ENCODE measurements around the gene CCNI. TPM values are rescaled to one million over a fixed set of nuclear protein-coding genes. Genes with fewer than 3 reads are reported as not detected.
"Not testable (repeated sequence)": the region's sequence is repeated elsewhere in the genome, so short reads cannot be mapped to it uniquely, and the experiment has no call there.

CCNI gene
- total and polyA plus RNA-seq, 3 experiments from 2014 or later: 191 to 325 (median 206) TPM

DNA sequence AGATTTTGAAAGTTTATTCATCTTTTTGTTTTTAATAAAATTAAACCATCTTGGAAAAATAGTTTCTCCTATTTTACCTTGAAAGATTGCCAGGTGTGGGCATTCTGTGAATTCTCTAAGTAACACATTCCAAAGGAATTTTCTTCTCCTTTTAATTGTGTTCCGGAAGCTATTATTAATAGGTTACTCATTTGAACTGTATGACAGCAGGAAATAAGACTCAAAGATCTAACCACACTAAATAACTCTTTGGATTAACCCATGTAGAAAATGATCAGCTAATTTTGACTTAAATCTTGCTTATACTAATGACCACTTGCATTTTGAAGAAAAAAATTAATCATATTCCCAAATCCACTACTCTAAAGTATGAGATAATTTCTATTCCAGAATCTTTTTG lies 17.6 kb upstream of the CCNI start:
- no peak overlapping the region for H3K4me3 Mint-ChIP-seq
- no peak overlapping the region for H3K27ac Mint-ChIP-seq
- Histone ChIP-seq H3K9me3 (ENCODE audit: low read length) (no peaks in the 10 kb centered on the region), H3K4me3 (ENCODE audit: low read length) (no peak overlapping the region), H3K27ac (ENCODE audit: low read depth, low read length) (no peak overlapping the region), H3K4me1 (ENCODE audit: insufficient read depth, low read length) (no peaks in the 10 kb centered on the region), H3K27me3 (ENCODE audit: insufficient read depth, low read length, poor library complexity, severe bottlenecking) (no peaks in the 10 kb centered on the region), H3K36me3 (ENCODE audit: insufficient read depth, low read length) (no peaks in the 10 kb centered on the region)
- H3K36me3 Mint-ChIP-seq: no peaks in the 10 kb centered on the region
- no peaks in the 10 kb centered on the region for H3K27me3 Mint-ChIP-seq
- no peaks in the 10 kb centered on the region for H3K9me3 Mint-ChIP-seq
- peaks cover 3 to 7% (median 6%) of the 10 kb centered on the region in 3 donors for H3K4me1 Mint-ChIP-seq
- ChIA-PET CTCF (interaction anchor here (1.1 to 7.7 kb wide), 4 partner anchors 21 to 111 kb away, joined by 3 to 144 read pairs (median 3); no protein-coding TSS in a partner anchor), POLR2A (no interaction called here)
- no peak for DNase-seq

DNA sequence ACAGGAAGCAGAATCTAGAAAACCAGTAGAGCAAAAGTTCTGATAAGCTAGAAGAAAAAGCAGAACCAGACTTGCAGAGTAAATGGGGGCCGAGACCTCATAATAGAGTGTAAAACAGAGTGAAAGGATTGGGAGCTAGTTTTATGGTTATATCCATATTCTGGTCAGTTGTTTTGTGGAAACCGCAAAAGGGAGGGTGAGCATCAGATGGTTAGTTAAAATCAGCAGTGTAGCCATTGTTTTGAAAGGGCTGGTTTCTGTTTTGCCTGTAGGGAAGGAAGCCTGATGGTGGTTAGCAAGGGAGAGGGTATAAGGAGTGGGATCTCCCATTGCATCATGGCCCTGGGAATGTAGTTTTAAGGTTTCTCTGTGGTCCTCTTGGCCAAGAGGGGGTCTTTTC lies 17.2 kb upstream of the CCNI start:
- ChIA-PET CTCF (interaction anchor here (1.1 to 7.7 kb wide), 3 partner anchors 41 to 112 kb away, joined by 3 to 144 read pairs (median 3); no protein-coding TSS in a partner anchor), POLR2A (no interaction called here)
- Histone ChIP-seq H3K4me1 (ENCODE audit: insufficient read depth, low read length) (no peaks in the 10 kb centered on the region), H3K36me3 (ENCODE audit: insufficient read depth, low read length) (no peaks in the 10 kb centered on the region), H3K27me3 (ENCODE audit: insufficient read depth, low read length, poor library complexity, severe bottlenecking) (no peaks in the 10 kb centered on the region), H3K27ac (ENCODE audit: low read depth, low read length) (no peak overlapping the region), H3K4me3 (ENCODE audit: low read length) (no peak overlapping the region), H3K9me3 (ENCODE audit: low read length) (no peaks in the 10 kb centered on the region)
- Mint-ChIP-seq H3K4me1 (peaks cover 3 to 7% (median 6%) of the 10 kb centered on the region in 3 donors), H3K9me3 (no peaks in the 10 kb centered on the region), H3K27me3 (no peaks in the 10 kb centered on the region), H3K4me3 (no peak overlapping the region), H3K36me3 (no peaks in the 10 kb centered on the region), H3K27ac (peak overlapping the region in 2 of 8 donors; percentile 24 to 38)
- DNase-seq: no peak

DNA sequence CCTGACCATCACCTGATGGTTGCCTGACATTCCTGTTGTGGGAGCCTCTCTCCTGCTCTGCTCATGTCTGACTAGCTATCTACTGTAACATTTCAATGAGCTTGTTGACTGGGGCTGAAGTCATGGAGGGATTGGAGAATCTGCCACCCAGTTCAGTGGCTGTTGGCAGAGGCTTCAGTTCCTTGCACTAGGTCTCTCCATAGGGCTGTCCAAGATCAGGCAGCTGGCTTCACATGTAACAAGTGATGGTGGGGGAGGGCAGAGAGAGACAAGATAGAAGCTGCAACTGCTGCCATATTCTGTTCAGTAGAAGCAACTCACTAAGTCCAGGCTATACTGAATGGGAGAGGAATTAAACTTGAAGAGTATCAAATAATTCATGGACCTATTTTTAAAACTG lies 14.1 kb upstream of the CCNI start:
- no peak overlapping the region for H3K27ac Mint-ChIP-seq
- no peak for DNase-seq
- Histone ChIP-seq H3K9me3 (ENCODE audit: low read length) (no peaks in the 10 kb centered on the region), H3K27ac (ENCODE audit: low read depth, low read length) (no peak overlapping the region), H3K36me3 (ENCODE audit: insufficient read depth, low read length) (no peaks in the 10 kb centered on the region), H3K27me3 (ENCODE audit: insufficient read depth, low read length, poor library complexity, severe bottlenecking) (no peaks in the 10 kb centered on the region), H3K4me3 (ENCODE audit: low read length) (no peak overlapping the region), H3K4me1 (ENCODE audit: insufficient read depth, low read length) (no peaks in the 10 kb centered on the region)
- H3K27me3 Mint-ChIP-seq: no peaks in the 10 kb centered on the region
- CTCF ChIA-PET: interaction anchor here (2.6 kb wide), 1 partner anchor 114 kb away, joined by 13 read pairs; no protein-coding TSS in a partner anchor
- H3K4me3 Mint-ChIP-seq: no peak overlapping the region
- H3K4me1 Mint-ChIP-seq: no peaks in the 10 kb centered on the region
- peaks cover 0 to 5% (median 4%) of the 10 kb centered on the region in 3 donors for H3K36me3 Mint-ChIP-seq
- H3K9me3 Mint-ChIP-seq: no peaks in the 10 kb centered on the region
- POLR2A ChIA-PET: no interaction called here

DNA sequence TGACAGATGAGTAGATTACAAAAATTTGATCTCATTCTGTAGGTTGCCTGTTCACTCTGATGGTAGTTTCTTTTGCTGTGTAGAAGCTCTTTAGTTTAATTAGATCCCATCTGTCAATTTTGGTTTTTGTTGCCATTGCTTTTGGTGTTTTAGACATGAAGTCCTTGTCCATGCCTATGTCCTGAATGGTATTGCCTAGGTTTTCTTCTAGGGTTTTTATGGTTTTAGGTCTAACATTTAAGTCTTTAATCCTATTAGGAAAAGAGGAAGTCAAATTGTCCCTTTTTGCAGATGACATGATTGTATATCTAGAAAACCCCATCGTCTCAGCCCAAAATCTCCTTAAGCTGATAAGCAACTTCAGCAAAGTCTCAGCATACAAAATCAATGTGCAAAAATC lies 11.2 kb upstream of the CCNI start:
- H3K27ac Mint-ChIP-seq; H3K27me3 ChIP-seq (ENCODE audit: insufficient read depth, low read length, poor library complexity, severe bottlenecking); H3K4me1 ChIP-seq (ENCODE audit: insufficient read depth, low read length); H3K9me3 ChIP-seq (ENCODE audit: low read length); H3K4me1 Mint-ChIP-seq; H3K4me3 Mint-ChIP-seq; H3K4me3 ChIP-seq (ENCODE audit: low read length); H3K36me3 ChIP-seq (ENCODE audit: insufficient read depth, low read length); H3K9me3 Mint-ChIP-seq; CTCF ChIA-PET; H3K36me3 Mint-ChIP-seq; H3K27ac ChIP-seq (ENCODE audit: low read depth, low read length); H3K27me3 Mint-ChIP-seq; POLR2A ChIA-PET; DNase-seq: not testable (repeated sequence)

DNA sequence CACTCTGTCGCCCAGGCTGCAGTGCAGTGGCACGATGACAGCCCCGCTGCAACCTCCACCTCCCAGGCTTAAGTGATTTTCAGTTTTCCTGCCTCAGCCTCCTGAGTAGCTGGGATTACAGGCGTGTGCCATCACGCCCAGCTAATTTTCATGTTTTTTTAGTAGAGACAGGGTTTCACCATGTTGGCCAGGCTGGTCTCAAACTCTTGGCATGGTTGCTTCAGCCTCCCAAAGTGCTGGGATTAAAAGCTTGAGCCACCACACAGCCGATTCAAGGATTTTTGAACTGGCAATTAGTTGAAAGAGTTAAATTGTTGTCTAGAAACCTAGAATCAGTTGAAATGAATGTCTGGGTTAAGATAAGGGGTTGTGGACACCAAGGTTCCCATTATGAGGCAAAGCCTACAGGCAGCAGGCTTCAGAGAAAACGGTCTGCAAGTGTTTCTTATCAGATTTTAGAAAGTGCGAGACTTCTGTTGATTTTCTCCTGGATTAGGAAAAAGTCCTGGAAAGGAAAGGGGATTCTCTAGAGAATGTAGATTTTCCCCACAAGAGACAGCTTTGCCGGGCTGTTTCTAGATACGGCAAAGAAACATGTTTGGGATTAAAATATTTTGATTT lies 8.3 kb upstream of the CCNI start:
- Histone ChIP-seq H3K4me3 (ENCODE audit: low read length) (no peak overlapping the region), H3K4me1 (ENCODE audit: insufficient read depth, low read length) (no peaks in the 10 kb centered on the region), H3K27ac (ENCODE audit: low read depth, low read length) (no peak overlapping the region), H3K27me3 (ENCODE audit: insufficient read depth, low read length, poor library complexity, severe bottlenecking) (no peaks in the 10 kb centered on the region), H3K9me3 (ENCODE audit: low read length) (no peaks in the 10 kb centered on the region), H3K36me3 (ENCODE audit: insufficient read depth, low read length) (no peaks in the 10 kb centered on the region)
- H3K4me1 Mint-ChIP-seq: peaks cover 11 to 13% (median 13%) of the 10 kb centered on the region in 3 donors
- ChIA-PET POLR2A (interaction anchor here (0.6 kb wide), 1 partner anchor 96 kb away, joined by 8 read pairs; no protein-coding TSS in a partner anchor), CTCF (interaction anchor here (1.2 to 2.5 kb wide), 2 partner anchors 12 to 119 kb away, joined by 6 to 12 read pairs; no protein-coding TSS in a partner anchor)
- DNase-seq: no peak
- no peak overlapping the region for H3K4me3 Mint-ChIP-seq
- H3K27me3 Mint-ChIP-seq: no peaks in the 10 kb centered on the region
- no peak overlapping the region for H3K27ac Mint-ChIP-seq
- peaks cover 0 to 6% (median 4%) of the 10 kb centered on the region in 3 donors for H3K36me3 Mint-ChIP-seq
- no peaks in the 10 kb centered on the region for H3K9me3 Mint-ChIP-seq

DNA sequence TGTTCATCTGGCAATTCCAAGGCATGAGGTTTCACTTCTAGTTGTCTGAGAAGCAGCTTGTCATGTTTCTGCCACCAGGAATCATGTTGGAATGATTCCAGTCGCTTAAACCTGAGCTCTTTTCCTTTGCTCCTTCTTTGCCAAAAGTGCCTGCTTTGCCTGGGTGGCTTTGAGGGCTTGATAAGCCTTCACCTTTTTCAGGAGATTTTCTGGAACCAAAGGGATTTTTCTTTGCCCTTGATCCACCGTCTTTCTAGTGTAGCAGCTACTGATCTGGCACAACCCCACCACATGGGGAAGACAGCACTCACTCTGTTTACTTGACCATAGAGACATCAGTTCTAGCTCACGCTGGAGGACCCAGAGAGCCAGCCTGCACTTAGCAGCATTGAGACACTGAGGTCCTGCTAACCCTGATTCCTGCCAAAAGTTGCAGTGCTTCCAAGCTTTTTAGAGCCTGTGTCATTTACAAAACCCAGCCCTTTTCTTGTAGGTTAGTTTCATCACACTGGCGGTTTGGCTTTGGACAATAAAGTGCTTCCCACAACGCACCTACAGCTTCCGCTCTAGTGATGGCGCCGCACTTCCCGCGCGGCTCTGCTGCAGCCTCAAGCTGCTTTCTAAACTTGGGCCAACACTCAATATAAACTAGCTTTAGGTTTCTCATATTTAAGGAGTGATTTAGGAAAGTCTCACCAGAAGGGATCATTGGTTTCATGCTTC lies 7.3 kb upstream of the CCNI start:
- no peaks in the 10 kb centered on the region for H3K27me3 Mint-ChIP-seq
- Histone ChIP-seq H3K27me3 (ENCODE audit: insufficient read depth, low read length, poor library complexity, severe bottlenecking) (no peaks in the 10 kb centered on the region), H3K4me1 (ENCODE audit: insufficient read depth, low read length) (peaks cover 9% of the 10 kb centered on the region), H3K36me3 (ENCODE audit: insufficient read depth, low read length) (no peaks in the 10 kb centered on the region), H3K27ac (ENCODE audit: low read depth, low read length) (no peak overlapping the region), H3K9me3 (ENCODE audit: low read length) (no peaks in the 10 kb centered on the region), H3K4me3 (ENCODE audit: low read length) (no peak overlapping the region)
- peaks cover 12 to 17% (median 17%) of the 10 kb centered on the region in 3 donors for H3K4me1 Mint-ChIP-seq
- H3K27ac Mint-ChIP-seq: no peak overlapping the region
- H3K9me3 Mint-ChIP-seq: no peaks in the 10 kb centered on the region
- peaks cover 0 to 6% (median 4%) of the 10 kb centered on the region in 3 donors for H3K36me3 Mint-ChIP-seq
- H3K4me3 Mint-ChIP-seq: no peak overlapping the region
- POLR2A ChIA-PET: no interaction called here
- no peak for DNase-seq
- CTCF ChIA-PET: interaction anchor here (1.2 to 2.5 kb wide), 2 partner anchors 13 to 120 kb away, joined by 6 to 12 read pairs; no protein-coding TSS in a partner anchor

DNA sequence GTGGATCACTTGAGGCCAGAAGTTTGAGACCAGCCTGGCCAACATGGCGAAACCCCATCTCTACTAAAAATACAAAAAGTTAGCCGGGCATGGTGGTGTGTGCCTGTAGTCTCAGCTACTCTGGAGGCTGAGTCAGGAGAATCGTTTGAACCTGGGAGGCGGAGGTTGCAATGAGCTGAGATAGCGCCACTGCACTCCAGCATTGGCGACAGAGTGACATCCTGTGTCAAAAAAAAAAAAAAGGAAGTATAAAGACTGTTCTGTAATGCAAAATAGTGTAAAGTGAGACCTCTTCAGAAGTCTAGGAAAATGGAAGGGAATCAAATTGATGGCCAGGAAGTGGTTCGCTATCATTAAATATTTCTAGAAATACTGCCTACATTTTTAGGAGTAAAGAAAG lies 5.0 kb upstream of the CCNI start:
- H3K27ac ChIP-seq (ENCODE audit: low read depth, low read length); H3K4me3 ChIP-seq (ENCODE audit: low read length); H3K27me3 ChIP-seq (ENCODE audit: insufficient read depth, low read length, poor library complexity, severe bottlenecking); H3K9me3 ChIP-seq (ENCODE audit: low read length); POLR2A ChIA-PET; H3K27me3 Mint-ChIP-seq; DNase-seq; H3K36me3 ChIP-seq (ENCODE audit: insufficient read depth, low read length); CTCF ChIA-PET; H3K36me3 Mint-ChIP-seq; H3K9me3 Mint-ChIP-seq: not testable (repeated sequence)
- H3K4me1 ChIP-seq (ENCODE audit: insufficient read depth, low read length): peaks cover 21% of the 10 kb centered on the region
- Mint-ChIP-seq H3K27ac (peak overlapping the region in 3 of 8 donors; percentile 33 to 63 (median 55)), H3K4me1 (peaks cover 29 to 39% (median 37%) of the 10 kb centered on the region in 3 donors), H3K4me3 (peak overlapping the region in 1 of 7 donors; percentile 13)

DNA sequence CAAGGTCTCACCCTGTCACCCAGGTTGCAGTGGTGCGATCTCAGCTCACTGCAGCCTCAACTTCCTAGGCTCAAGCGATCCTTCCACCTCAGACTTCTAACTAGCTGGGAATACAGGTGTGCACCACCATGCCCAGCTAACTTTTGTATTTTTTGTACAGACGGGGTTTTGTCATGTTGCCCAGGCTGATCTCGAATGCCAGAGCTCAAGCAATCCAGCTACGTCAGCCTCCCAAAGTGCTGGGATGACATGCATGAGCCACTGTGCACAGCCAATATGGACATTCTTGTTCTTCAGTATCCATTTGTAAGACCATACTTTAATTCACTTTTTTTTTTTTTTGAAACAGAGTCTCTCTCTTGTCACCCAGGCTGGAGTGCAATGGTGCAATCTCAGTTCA lies 3.5 kb upstream of the CCNI start:
- H3K27me3 ChIP-seq (ENCODE audit: insufficient read depth, low read length, poor library complexity, severe bottlenecking): no peaks in the 10 kb centered on the region
- no peaks in the 10 kb centered on the region for H3K36me3 ChIP-seq (ENCODE audit: insufficient read depth, low read length)
- H3K4me1 ChIP-seq (ENCODE audit: insufficient read depth, low read length): peaks cover 21% of the 10 kb centered on the region
- peaks cover 31 to 42% (median 37%) of the 10 kb centered on the region in 3 donors for H3K4me1 Mint-ChIP-seq
- no peak overlapping the region for H3K4me3 Mint-ChIP-seq
- ChIA-PET POLR2A (no interaction called here), CTCF (interaction anchor here (1.1 to 3.7 kb wide), 3 partner anchors 17 to 124 kb away, joined by 3 to 15 read pairs (median 3); no protein-coding TSS in a partner anchor)
- no peaks in the 10 kb centered on the region for H3K9me3 ChIP-seq (ENCODE audit: low read length)
- no peak for DNase-seq
- peaks cover 0 to 11% of the 10 kb centered on the region in 2 donors for H3K27me3 Mint-ChIP-seq
- H3K4me3 ChIP-seq (ENCODE audit: low read length): no peak overlapping the region
- H3K36me3 Mint-ChIP-seq: peaks cover 0 to 13% (median 0%) of the 10 kb centered on the region in 3 donors
- no peak overlapping the region for H3K27ac ChIP-seq (ENCODE audit: low read depth, low read length)
- peaks cover 0 to 3% (median 0%) of the 10 kb centered on the region in 5 donors for H3K9me3 Mint-ChIP-seq
- peak overlapping the region in 1 of 8 donors; percentile 72 for H3K27ac Mint-ChIP-seq

Measured in CD8-positive, alpha-beta memory T cell (primary cell).